Thyroid gland (tissue), 4 donors: ENCODE measurements around the gene CASP10.

ENCODE experiments used
- CTCF ChIP-seq, 6 experiments: fragments of 200-600 bp in 3 of 6; fragments of 450-650 bp in 3 of 6; sonication (generic) in 3 of 6; IDR thresholded peaks; one replicate each; pipeline ENCODE4 v1.5.1; 2016 to 2019; ENCODE audit warnings: antibody characterized with exemption in 6 of 6, mild to moderate bottlenecking in 2 of 6, inconsistent platforms in 1 of 6, moderate library complexity in 1 of 6
- POLR2A ChIP-seq, 2 donors: fragments of 450-650 bp; IDR thresholded peaks; one replicate each; pipeline ENCODE4 v1.6.1; 2017; ENCODE audit warnings: antibody characterized with exemption in 2 of 2, mild to moderate bottlenecking in 2 of 2, moderate library complexity in 1 of 2

GRCh38 chr2:201152999-201153815 lies 29.7 kb upstream of the CASP10 start:
- no peak for TF ChIP-seq POLR2A (IDR thresholded peaks at IDR 0.05)
- TF ChIP-seq CTCF (IDR thresholded peaks at IDR 0.05), result no peak
